IMR-90 (cell line): Measurements from ENCODE around the gene NLGN1. TPM values are rescaled to one million over a fixed set of nuclear protein-coding genes. Genes with fewer than 3 reads are reported as not detected.

ENCODE experiments used
- ATAC-seq: fragments of 200-7000 bp; cut with Tn5 transposase; 2 replicates; pipeline ENCODE4 v1.9.1; 2020; ENCODE audit warnings: low read depth, mild to moderate bottlenecking, moderate library complexity
- BruUV-seq: library from RNA; stranded (reverse); fragments of 400-500 nt; replicated peaks from 2 replicates; lab custom pipeline; 2021; lab: Mats Ljungman, UMichigan
- CTCF ChIA-PET: fragments of 300-600 bp; formaldehyde crosslinking; extraction: SDS; loops from one replicate; lab custom pipeline; 2021; ENCODE audit warnings: antibody characterized with exemption; lab: Yijun Ruan, JAX
- POLR2A ChIA-PET: fragments of 300-600 bp; sonication (Branson Sonifier 250); formaldehyde crosslinking; loops from one replicate; lab custom pipeline; 2022; ENCODE audit warnings: antibody characterized with exemption; ENCODE audit not compliant: unreplicated experiment; lab: Charles Lee
- DNase-seq: peaks from one replicate; pipeline ENCODE4 v3.0.0; 2013
- H2AFZ ChIP-seq: replicated peaks from 2 replicates; pipeline ENCODE3; 2013; ENCODE audit warnings: low read length, mild to moderate bottlenecking; ENCODE audit not compliant: poor library complexity
- H2AK5ac ChIP-seq: 2 replicates; pipeline ENCODE4 v1.6.1; 2013; ENCODE audit warnings: low read depth, low read length, inconsistent platforms
- H2AK9ac ChIP-seq: replicated peaks from 2 replicates; pipeline ENCODE3; 2013; ENCODE audit warnings: mild to moderate bottlenecking, low read depth, low read length, moderate library complexity; ENCODE audit not compliant: poor library complexity
- H2BK120ac ChIP-seq: 2 replicates; pipeline ENCODE4 v1.6.1; 2013; ENCODE audit warnings: low read depth, low read length, inconsistent platforms
- H2BK15ac ChIP-seq: 3 replicates; pipeline ENCODE4 v1.6.1; 2013; ENCODE audit warnings: low read depth, low read length, inconsistent platforms
- H2BK20ac ChIP-seq: 2 replicates; pipeline ENCODE4 v1.6.1; 2013; ENCODE audit warnings: low read depth, mild to moderate bottlenecking, inconsistent platforms, low read length, moderate library complexity
- H2BK5ac ChIP-seq: 2 replicates; pipeline ENCODE4 v1.6.1; 2013; ENCODE audit warnings: mild to moderate bottlenecking, low read depth, low read length, inconsistent platforms; ENCODE audit not compliant: poor library complexity, severe bottlenecking
- H3K14ac ChIP-seq: replicated peaks from 2 replicates; pipeline ENCODE4 v1.6.1; 2013; ENCODE audit warnings: low read depth, low read length, inconsistent platforms
- H3K18ac ChIP-seq: 2 replicates; pipeline ENCODE4 v1.6.1; 2013; ENCODE audit warnings: low read depth, low read length, control low read depth
- H3K23ac ChIP-seq: 2 replicates; pipeline ENCODE4 v1.6.1; 2013; ENCODE audit warnings: low read depth, low read length, inconsistent platforms
- H3K27ac ChIP-seq: 2 replicates; pipeline ENCODE4 v1.5.1; 2013; ENCODE audit warnings: mild to moderate bottlenecking, control low read depth, low read length; ENCODE audit not compliant: insufficient read depth
- H3K27me3 ChIP-seq: 2 replicates; pipeline ENCODE4 v1.6.1; 2013; ENCODE audit warnings: low read length; ENCODE audit not compliant: control insufficient read depth, insufficient read depth
- H3K36me3 ChIP-seq: 2 replicates; pipeline ENCODE4 v1.6.1; 2013; ENCODE audit warnings: low read length, mixed read lengths; ENCODE audit not compliant: control insufficient read depth, insufficient read depth
- H3K4ac ChIP-seq: 2 replicates; pipeline ENCODE4 v1.6.1; 2013; ENCODE audit warnings: low read depth, low read length, inconsistent platforms
- H3K4me1 ChIP-seq: 2 replicates; pipeline ENCODE4 v1.6.1; 2013; ENCODE audit warnings: low read length, mixed read lengths; ENCODE audit not compliant: control insufficient read depth, insufficient read depth
- H3K4me2 ChIP-seq: 2 replicates; pipeline ENCODE4 v1.6.1; 2013; ENCODE audit warnings: low read depth, mild to moderate bottlenecking, control low read depth, low read length, moderate library complexity
- H3K4me3 ChIP-seq: 2 replicates; pipeline ENCODE4 v1.5.1; 2013; ENCODE audit warnings: low read depth, mild to moderate bottlenecking, control low read depth, low read length, moderate library complexity; ENCODE audit not compliant: insufficient read depth
- H3K56ac ChIP-seq: 2 replicates; pipeline ENCODE4 v1.6.1; 2013; ENCODE audit warnings: low read length, inconsistent platforms; ENCODE audit not compliant: insufficient read depth; ENCODE audit errors: extremely low read depth
- H3K79me1 ChIP-seq, 2 experiments: 2 replicates each; pipeline ENCODE4 v1.6.1; 2013; ENCODE audit warnings: low read length in 2 of 2, inconsistent platforms in 1 of 2, low read depth in 1 of 2
- H3K9ac ChIP-seq: 2 replicates; pipeline ENCODE4 v1.6.1; 2013; ENCODE audit warnings: low read depth, low read length, control low read depth
- H3K9me1 ChIP-seq: 2 replicates; pipeline ENCODE4 v1.6.1; 2013; ENCODE audit warnings: low read length, inconsistent platforms; ENCODE audit not compliant: insufficient read depth
- H3K9me3 ChIP-seq: 2 replicates; pipeline ENCODE4 v1.6.1; 2013; ENCODE audit warnings: low read length; ENCODE audit not compliant: control insufficient read depth, insufficient read depth
- H4K20me1 ChIP-seq: 2 replicates; pipeline ENCODE4 v1.6.1; 2013; ENCODE audit warnings: low read length, inconsistent platforms; ENCODE audit not compliant: insufficient read depth
- H4K5ac ChIP-seq: 2 replicates; pipeline ENCODE4 v1.6.1; 2013; ENCODE audit warnings: mild to moderate bottlenecking, low read depth, low read length, control low read depth
- H4K8ac ChIP-seq, 2 experiments: 2 replicates each; pipeline ENCODE4 v1.6.1; 2013; ENCODE audit warnings: low read depth in 2 of 2, low read length in 2 of 2, control low read depth in 1 of 2, inconsistent platforms in 1 of 2
- H4K91ac ChIP-seq: 2 replicates; pipeline ENCODE4 v1.6.1; 2013; ENCODE audit warnings: low read depth, low read length, inconsistent platforms; ENCODE audit not compliant: insufficient read depth
- BHLHE40 ChIP-seq: fragments of 150-350 bp; IDR thresholded peaks from 2 replicates; pipeline ENCODE4 v1.6.1; 2016; ENCODE audit warnings: mild to moderate bottlenecking, low read depth, low read length
- CEBPB ChIP-seq: IDR thresholded peaks from 2 replicates; pipeline ENCODE4 v1.6.1; 2012; ENCODE audit warnings: low read depth, low read length, improper control_type of control experiment
- CHD1 ChIP-seq: IDR thresholded peaks from 2 replicates; pipeline ENCODE4 v1.6.1; 2012; ENCODE audit warnings: low read depth, low read length, improper control_type of control experiment
- FOS ChIP-seq: fragments of 150-350 bp; IDR thresholded peaks from 2 replicates; pipeline ENCODE4 v1.6.1; 2016; ENCODE audit warnings: low read depth, low read length
- MAFK ChIP-seq: IDR thresholded peaks from 2 replicates; pipeline ENCODE4 v1.6.1; 2012; ENCODE audit warnings: low read depth, low read length, improper control_type of control experiment
- MAZ ChIP-seq: IDR thresholded peaks from 2 replicates; pipeline ENCODE4 v1.6.1; 2012; ENCODE audit warnings: low read depth, mild to moderate bottlenecking, low read length, improper control_type of control experiment, moderate library complexity, borderline replicate concordance
- MXI1 ChIP-seq: IDR thresholded peaks from 2 replicates; pipeline ENCODE4 v1.6.1; 2012; ENCODE audit warnings: low read depth, mild to moderate bottlenecking, low read length, moderate library complexity, borderline replicate concordance
- NFE2L2 ChIP-seq: fragments of 150-350 bp; IDR thresholded peaks from 2 replicates; pipeline ENCODE4 v1.6.1; 2016; ENCODE audit warnings: low read depth, mild to moderate bottlenecking, low read length
- RCOR1 ChIP-seq: IDR thresholded peaks from 2 replicates; pipeline ENCODE4 v1.6.1; 2012; ENCODE audit warnings: mild to moderate bottlenecking, low read length, improper control_type of control experiment; ENCODE audit not compliant: insufficient replicate concordance
- RFX5 ChIP-seq: IDR thresholded peaks from 2 replicates; pipeline ENCODE4 v1.8.0; 2012; ENCODE audit warnings: low read depth, mild to moderate bottlenecking, low read length, moderate library complexity
- SMC3 ChIP-seq: fragments of 150-350 bp; IDR thresholded peaks from 2 replicates; pipeline ENCODE4 v1.6.1; 2016; ENCODE audit warnings: low read depth, mild to moderate bottlenecking, antibody characterized with exemption, low read length, moderate library complexity
- WGBS, 2 experiments: methylation state at CpG; one replicate each; pipeline versions ENCODE4 v1.1.5 to v1.1.7; 2013; ENCODE audit warnings: missing lambda C conversion rate in 2 of 2; ENCODE audit not compliant: insufficient read length in 1 of 2; ENCODE audit errors: extremely low coverage in 2 of 2; 5-methylcytosine and 5-hydroxymethylcytosine counted together
- dilution Hi-C: fragments of 300-500 bp; cut with HindIII; formaldehyde crosslinking; loops from one replicate; pipeline ENCODE4 v1.14.3; 2018; ENCODE audit warnings: low sequenced_read_pairs; ENCODE audit not compliant: unreplicated experiment
- in situ Hi-C: fragments of 300-500 bp; cut with MboI; formaldehyde crosslinking; loops from 3 replicates; pipeline ENCODE4 v1.14.3; 2019; ENCODE audit warnings: low sequenced_read_pairs, inconsistent platforms, mixed read lengths
- intact Hi-C: fragments of 100-400 bp; cut with micrococcal nuclease; formaldehyde crosslinking; loops from 2 replicates; pipeline ENCODE4 v1.10.0; 2022
- polyA plus RNA-seq, 3 experiments: library from polyadenylated mRNA; depleted of rRNA; stranded (reverse); fragments of >200 nt; gene quantifications; 2 replicates each; pipeline ENCODE4 v1.2.3, GENCODE V29; 2012; ENCODE audit warnings: low replicate concordance in 1 of 3
- total RNA-seq: library from RNA; depleted of rRNA; stranded (reverse); fragments of >200 nt; gene quantifications from 2 replicates; pipeline ENCODE4 v1.2.3, GENCODE V29; 2012
- TF ChIP-seq, protein P1 (sequence below): fragments of 150-350 bp; IDR thresholded peaks from 2 replicates; pipeline ENCODE4 v1.6.1; 2016; ENCODE audit warnings: low read depth, mild to moderate bottlenecking, low read length, moderate library complexity, borderline replicate concordance
- TF ChIP-seq, protein P2 (sequence below): fragments of 150-350 bp; IDR thresholded peaks from 2 replicates; pipeline ENCODE4 v1.6.1; 2017; ENCODE audit warnings: mild to moderate bottlenecking, antibody characterized with exemption, low read length, low read depth

The NLGN1 gene
- total and polyA plus RNA-seq, 2 of the 4 experiments (the other 2 are of a cell fraction), result 1.8 to 12.5 TPM

DNA sequence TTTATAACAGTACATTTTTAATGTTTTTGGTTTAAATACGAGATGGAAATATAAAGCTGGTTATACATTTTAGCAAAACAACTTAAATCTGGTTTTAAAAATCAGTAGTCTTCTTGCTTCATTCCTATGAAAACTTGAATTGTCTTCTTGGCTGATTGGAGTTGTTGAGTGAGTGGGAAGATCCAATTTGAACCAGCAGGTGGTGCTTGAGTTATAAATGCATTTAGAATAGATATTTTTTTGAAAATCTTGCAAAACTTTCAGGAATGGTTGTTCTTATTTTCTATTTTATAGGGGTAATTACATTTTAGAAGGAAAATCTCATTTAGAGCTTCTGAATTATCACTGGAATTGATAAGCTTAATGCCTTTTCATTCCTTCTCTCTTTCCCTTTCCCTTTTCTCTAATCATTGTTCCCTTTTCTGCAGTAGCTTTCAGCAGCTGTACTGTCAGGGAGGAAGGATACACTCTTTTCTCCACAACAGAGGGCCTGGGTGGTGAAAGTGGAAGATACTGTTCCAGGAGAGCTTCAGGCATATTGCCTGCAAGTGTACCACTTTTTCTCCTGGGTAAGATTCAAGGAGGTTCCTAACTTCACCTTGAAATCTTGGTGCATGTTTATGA lies 335.6 kb downstream of the NLGN1 start (continued):
- no peak for TF ChIP-seq BHLHE40

DNA sequence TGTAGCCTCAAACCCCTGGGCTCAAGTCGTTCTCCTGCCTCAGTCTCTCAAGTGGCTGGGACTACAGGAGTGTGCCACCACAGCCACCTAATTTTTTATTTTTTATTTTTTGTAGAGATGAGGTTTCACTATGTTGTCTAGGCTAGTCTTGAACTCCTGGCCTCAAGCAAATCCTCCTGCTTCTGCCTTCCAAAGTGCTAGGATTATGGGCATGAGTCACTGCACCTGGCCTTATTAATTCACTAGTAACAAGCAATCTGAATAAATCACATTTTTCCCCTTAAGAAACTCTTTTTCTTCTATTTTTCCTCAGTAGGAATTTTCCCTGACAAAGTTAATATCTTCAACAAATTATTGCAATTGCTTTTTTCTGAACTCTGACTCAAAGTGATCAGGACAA lies 336.9 kb downstream of the NLGN1 start:
- no peaks in the 10 kb centered on the region for H3K36me3 ChIP-seq
- DNase-seq, result no peak
- H3K4me2 ChIP-seq, result no peak overlapping the region
- no peak overlapping the region for H3K27ac ChIP-seq
- H2BK15ac ChIP-seq, result no peak overlapping the region
- no peak overlapping the region; the same call in 1 of the 2 replicates for H2BK120ac ChIP-seq
- no peaks in the 10 kb centered on the region for H3K27me3 ChIP-seq
- no CpG with 5 or more reads among the region's 1 CpG for WGBS, 2 experiments
- dilution Hi-C loops (no loop called here), in situ Hi-C loops (no loop called here), intact Hi-C loops (loop anchor here (5.0 to 10.0 kb wide), 3 partner anchors 258 to 708 kb away; partner anchors contain the start of gene NLGN1)
- no peak overlapping the region for H3K23ac ChIP-seq
- no peak for ATAC-seq
- H3K79me1 ChIP-seq, result no peaks in the 10 kb centered on the region
- H2BK20ac ChIP-seq, result no peak overlapping the region
- no peak overlapping the region for H2AK5ac ChIP-seq
- H3K9me3 ChIP-seq, result no peaks in the 10 kb centered on the region
- no peak overlapping the region for H3K9ac ChIP-seq
- H4K8ac ChIP-seq, result no peak overlapping the region; a peak in 1 of 4 replicates
- H4K5ac ChIP-seq, result no peak overlapping the region
- no TSS peak for BruUV-seq
- peaks cover 2% of the 10 kb centered on the region; the same call in 1 of the 2 replicates for H3K4me1 ChIP-seq
- CTCF ChIA-PET, result no interaction called here
- H3K14ac ChIP-seq, result no peak overlapping the region
- no peaks in the 10 kb centered on the region for H3K9me1 ChIP-seq
- no peak overlapping the region for H2AFZ ChIP-seq
- no peak overlapping the region for H3K18ac ChIP-seq
- POLR2A ChIA-PET, result no interaction called here
- H4K91ac ChIP-seq, result no peak overlapping the region; the same call in 1 of the 2 replicates
- H3K4me3 ChIP-seq, result no peak overlapping the region
- H3K56ac ChIP-seq, result no peak overlapping the region
- no peak overlapping the region for H2BK5ac ChIP-seq
- no peak overlapping the region for H3K4ac ChIP-seq
- H4K20me1 ChIP-seq, result no peaks in the 10 kb centered on the region
- no peak overlapping the region for H2AK9ac ChIP-seq
- TF ChIP-seq, protein P1, sequence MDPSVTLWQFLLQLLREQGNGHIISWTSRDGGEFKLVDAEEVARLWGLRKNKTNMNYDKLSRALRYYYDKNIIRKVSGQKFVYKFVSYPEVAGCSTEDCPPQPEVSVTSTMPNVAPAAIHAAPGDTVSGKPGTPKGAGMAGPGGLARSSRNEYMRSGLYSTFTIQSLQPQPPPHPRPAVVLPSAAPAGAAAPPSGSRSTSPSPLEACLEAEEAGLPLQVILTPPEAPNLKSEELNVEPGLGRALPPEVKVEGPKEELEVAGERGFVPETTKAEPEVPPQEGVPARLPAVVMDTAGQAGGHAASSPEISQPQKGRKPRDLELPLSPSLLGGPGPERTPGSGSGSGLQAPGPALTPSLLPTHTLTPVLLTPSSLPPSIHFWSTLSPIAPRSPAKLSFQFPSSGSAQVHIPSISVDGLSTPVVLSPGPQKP, result no peak
- TF ChIP-seq FOS, result no peak
- no peak for TF ChIP-seq CHD1
- TF ChIP-seq MAFK, result no peak
- no peak for TF ChIP-seq SMC3
- TF ChIP-seq, protein P2, sequence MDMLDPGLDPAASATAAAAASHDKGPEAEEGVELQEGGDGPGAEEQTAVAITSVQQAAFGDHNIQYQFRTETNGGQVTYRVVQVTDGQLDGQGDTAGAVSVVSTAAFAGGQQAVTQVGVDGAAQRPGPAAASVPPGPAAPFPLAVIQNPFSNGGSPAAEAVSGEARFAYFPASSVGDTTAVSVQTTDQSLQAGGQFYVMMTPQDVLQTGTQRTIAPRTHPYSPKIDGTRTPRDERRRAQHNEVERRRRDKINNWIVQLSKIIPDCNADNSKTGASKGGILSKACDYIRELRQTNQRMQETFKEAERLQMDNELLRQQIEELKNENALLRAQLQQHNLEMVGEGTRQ, result no peak
- no peak for TF ChIP-seq MAZ
- TF ChIP-seq CEBPB, result no peak
- TF ChIP-seq NFE2L2, result no peak
- no peak for TF ChIP-seq RFX5
- TF ChIP-seq RCOR1, result no peak
- no peak for TF ChIP-seq MXI1
